ENCODE results near the gene IFNA8.
A peak's percentile ranks its signal among the peaks of the same experiment; 100 is the strongest.
"Not testable (repeated sequence)": the region's sequence is repeated elsewhere in the genome, so short reads cannot be mapped to it uniquely, and the experiment has no call there.

IFNA8 gene

GRCh38 chr9:21443849-21444625, 35.1 kb downstream of the IFNA8 start:
- Histone ChIP-seq H3K9ac (ENCODE audit: low read length) (no peak overlapping the region), H3K4me1 (ENCODE audit: control insufficient read depth, low read depth, low read length) (no peaks in the 10 kb centered on the region), H4K5ac (ENCODE audit: low read length) (no peak overlapping the region), H3K79me2 (ENCODE audit: control insufficient read depth, insufficient read depth, low read length) (no peaks in the 10 kb centered on the region), H2AK5ac (ENCODE audit: low read length) (no peak overlapping the region), H3K4me2 (ENCODE audit: low read length) (no peak overlapping the region), H2BK15ac (replicated peaks; ENCODE audit: low read depth) (no peak overlapping the region), H3K4ac (ENCODE audit: low read depth, low read length) (no peak overlapping the region), H4K8ac (ENCODE audit: low read depth, low read length) (no peak overlapping the region), H3K27me3 (ENCODE audit: insufficient read depth, low read length, poor library complexity) (no peaks in the 10 kb centered on the region), H2BK5ac (ENCODE audit: low read length) (no peak overlapping the region), H3K18ac (ENCODE audit: low read length) (no peak overlapping the region), H2BK120ac (ENCODE audit: low read depth, low read length) (no peak overlapping the region), H3K23ac (ENCODE audit: low read length) (no peak overlapping the region), H3K27ac (ENCODE audit: low read depth, low read length) (no peak overlapping the region), H3K56ac (ENCODE audit: low read length) (no peak overlapping the region), H3K4me3 (ENCODE audit: low read length) (no peak overlapping the region), H3K36me3 (ENCODE audit: control insufficient read depth, insufficient read depth, low read length) (no peaks in the 10 kb centered on the region), H3K79me1 (ENCODE audit: low read length) (no peaks in the 10 kb centered on the region)
- no peak for DNase-seq
- no CpG with 5 or more reads among the region's 4 CpGs for WGBS (ENCODE audit: extremely low coverage, insufficient coverage, low lambda C conversion rate)

GRCh38 chr9:21449312-21449711, 40.4 kb downstream of the IFNA8 start:
- H4K8ac ChIP-seq (ENCODE audit: low read depth, low read length); H3K23ac ChIP-seq (ENCODE audit: low read length); H3K79me2 ChIP-seq (ENCODE audit: control insufficient read depth, insufficient read depth, low read length); H2BK15ac ChIP-seq (replicated peaks; ENCODE audit: low read depth); H3K4ac ChIP-seq (ENCODE audit: low read depth, low read length); H3K9ac ChIP-seq (ENCODE audit: low read length); H3K56ac ChIP-seq (ENCODE audit: low read length); H3K36me3 ChIP-seq (ENCODE audit: control insufficient read depth, insufficient read depth, low read length); H3K79me1 ChIP-seq (ENCODE audit: low read length); H4K5ac ChIP-seq (ENCODE audit: low read length); H3K4me3 ChIP-seq (ENCODE audit: low read length); H2BK120ac ChIP-seq (ENCODE audit: low read depth, low read length); H2AK5ac ChIP-seq (ENCODE audit: low read length); DNase-seq; H3K27me3 ChIP-seq (ENCODE audit: insufficient read depth, low read length, poor library complexity); H3K4me1 ChIP-seq (ENCODE audit: control insufficient read depth, low read depth, low read length); H2BK5ac ChIP-seq (ENCODE audit: low read length); H3K4me2 ChIP-seq (ENCODE audit: low read length); H3K27ac ChIP-seq (ENCODE audit: low read depth, low read length); H3K18ac ChIP-seq (ENCODE audit: low read length): not testable (repeated sequence)
- WGBS (ENCODE audit: extremely low coverage, insufficient coverage, low lambda C conversion rate): no CpG with 5 or more reads among the region's 5 CpGs

GRCh38 chr9:21450733-21451394, 41.9 kb downstream of the IFNA8 start:
- H4K8ac ChIP-seq (ENCODE audit: low read depth, low read length): no peak overlapping the region
- no peaks in the 10 kb centered on the region for H3K79me2 ChIP-seq (ENCODE audit: control insufficient read depth, insufficient read depth, low read length)
- H3K4me2 ChIP-seq (ENCODE audit: low read length): no peak overlapping the region
- no peak overlapping the region for H3K27ac ChIP-seq (ENCODE audit: low read depth, low read length)
- H2BK5ac ChIP-seq (ENCODE audit: low read length): no peak overlapping the region
- no peak overlapping the region for H4K5ac ChIP-seq (ENCODE audit: low read length)
- H3K79me1 ChIP-seq (ENCODE audit: low read length): no peaks in the 10 kb centered on the region
- H3K56ac ChIP-seq (ENCODE audit: low read length): no peak overlapping the region
- WGBS (ENCODE audit: extremely low coverage, insufficient coverage, low lambda C conversion rate): no CpG with 5 or more reads among the region's 4 CpGs
- H3K18ac ChIP-seq (ENCODE audit: low read length): no peak overlapping the region
- no peak overlapping the region for H3K23ac ChIP-seq (ENCODE audit: low read length)
- no peak overlapping the region for H2BK120ac ChIP-seq (ENCODE audit: low read depth, low read length)
- no peaks in the 10 kb centered on the region for H3K36me3 ChIP-seq (ENCODE audit: control insufficient read depth, insufficient read depth, low read length)
- no peak overlapping the region for H2BK15ac ChIP-seq (replicated peaks; ENCODE audit: low read depth)
- no peak overlapping the region for H3K4ac ChIP-seq (ENCODE audit: low read depth, low read length)
- H3K9ac ChIP-seq (ENCODE audit: low read length): no peak overlapping the region
- peak; percentile 58 for DNase-seq
- H3K4me3 ChIP-seq (ENCODE audit: low read length): no peak overlapping the region
- no peaks in the 10 kb centered on the region for H3K4me1 ChIP-seq (ENCODE audit: control insufficient read depth, low read depth, low read length)
- no peak overlapping the region for H2AK5ac ChIP-seq (ENCODE audit: low read length)
- H3K27me3 ChIP-seq (ENCODE audit: insufficient read depth, low read length, poor library complexity): no peaks in the 10 kb centered on the region

- H3K27me3 ChIP-seq (ENCODE audit: insufficient read depth, low read length, poor library complexity): no peaks in the 10 kb centered on the region
- no peaks in the 10 kb centered on the region for H3K36me3 ChIP-seq (ENCODE audit: control insufficient read depth, insufficient read depth, low read length)
- no peak overlapping the region for H3K9ac ChIP-seq (ENCODE audit: low read length)
- no peak overlapping the region for H3K23ac ChIP-seq (ENCODE audit: low read length)
- H3K79me2 ChIP-seq (ENCODE audit: control insufficient read depth, insufficient read depth, low read length): no peaks in the 10 kb centered on the region
- no peak overlapping the region for H3K4ac ChIP-seq (ENCODE audit: low read depth, low read length)
- no peak overlapping the region for H2BK5ac ChIP-seq (ENCODE audit: low read length)
- H3K4me2 ChIP-seq (ENCODE audit: low read length): no peak overlapping the region
- no peaks in the 10 kb centered on the region for H3K4me1 ChIP-seq (ENCODE audit: control insufficient read depth, low read depth, low read length)
- no peak overlapping the region for H3K18ac ChIP-seq (ENCODE audit: low read length)
- no peak overlapping the region for H4K8ac ChIP-seq (ENCODE audit: low read depth, low read length)
- no peak overlapping the region for H3K27ac ChIP-seq (ENCODE audit: low read depth, low read length)
- no CpG with 5 or more reads among the region's 4 CpGs for WGBS (ENCODE audit: extremely low coverage, insufficient coverage, low lambda C conversion rate)
- no peak overlapping the region for H2AK5ac ChIP-seq (ENCODE audit: low read length)
- no peak overlapping the region for H2BK120ac ChIP-seq (ENCODE audit: low read depth, low read length)
- H3K56ac ChIP-seq (ENCODE audit: low read length): no peak overlapping the region
- no peak overlapping the region for H3K4me3 ChIP-seq (ENCODE audit: low read length)
- H3K79me1 ChIP-seq (ENCODE audit: low read length): no peaks in the 10 kb centered on the region
- DNase-seq: no peak
- H2BK15ac ChIP-seq (replicated peaks; ENCODE audit: low read depth): no peak overlapping the region
- H4K5ac ChIP-seq (ENCODE audit: low read length): no peak overlapping the region
Observed at GRCh38 chr9:21452681-21453080, 43.8 kb downstream of the IFNA8 start.

GRCh38 chr9:21454149-21454548, 45.2 kb downstream of the IFNA8 start:
- no peaks in the 10 kb centered on the region for H3K36me3 ChIP-seq (ENCODE audit: control insufficient read depth, insufficient read depth, low read length)
- no peak overlapping the region for H3K4me2 ChIP-seq (ENCODE audit: low read length)
- no peak overlapping the region for H2BK5ac ChIP-seq (ENCODE audit: low read length)
- H2BK15ac ChIP-seq (replicated peaks; ENCODE audit: low read depth): no peak overlapping the region
- H4K8ac ChIP-seq (ENCODE audit: low read depth, low read length): no peak overlapping the region
- no peak overlapping the region for H3K4ac ChIP-seq (ENCODE audit: low read depth, low read length)
- no peaks in the 10 kb centered on the region for H3K4me1 ChIP-seq (ENCODE audit: control insufficient read depth, low read depth, low read length)
- H3K56ac ChIP-seq (ENCODE audit: low read length): no peak overlapping the region
- H2BK120ac ChIP-seq (ENCODE audit: low read depth, low read length): no peak overlapping the region
- no peak overlapping the region for H4K5ac ChIP-seq (ENCODE audit: low read length)
- no CpG with 5 or more reads among the region's 2 CpGs for WGBS (ENCODE audit: extremely low coverage, insufficient coverage, low lambda C conversion rate)
- no peak overlapping the region for H3K4me3 ChIP-seq (ENCODE audit: low read length)
- H3K27me3 ChIP-seq (ENCODE audit: insufficient read depth, low read length, poor library complexity): no peaks in the 10 kb centered on the region
- no peak for DNase-seq
- H3K9ac ChIP-seq (ENCODE audit: low read length): no peak overlapping the region
- H3K23ac ChIP-seq (ENCODE audit: low read length): no peak overlapping the region
- no peaks in the 10 kb centered on the region for H3K79me1 ChIP-seq (ENCODE audit: low read length)
- no peak overlapping the region for H3K27ac ChIP-seq (ENCODE audit: low read depth, low read length)
- no peak overlapping the region for H3K18ac ChIP-seq (ENCODE audit: low read length)
- no peak overlapping the region for H2AK5ac ChIP-seq (ENCODE audit: low read length)
- no peaks in the 10 kb centered on the region for H3K79me2 ChIP-seq (ENCODE audit: control insufficient read depth, insufficient read depth, low read length)
